ENCODE measurements around the gene NHLRC4.

DNA sequence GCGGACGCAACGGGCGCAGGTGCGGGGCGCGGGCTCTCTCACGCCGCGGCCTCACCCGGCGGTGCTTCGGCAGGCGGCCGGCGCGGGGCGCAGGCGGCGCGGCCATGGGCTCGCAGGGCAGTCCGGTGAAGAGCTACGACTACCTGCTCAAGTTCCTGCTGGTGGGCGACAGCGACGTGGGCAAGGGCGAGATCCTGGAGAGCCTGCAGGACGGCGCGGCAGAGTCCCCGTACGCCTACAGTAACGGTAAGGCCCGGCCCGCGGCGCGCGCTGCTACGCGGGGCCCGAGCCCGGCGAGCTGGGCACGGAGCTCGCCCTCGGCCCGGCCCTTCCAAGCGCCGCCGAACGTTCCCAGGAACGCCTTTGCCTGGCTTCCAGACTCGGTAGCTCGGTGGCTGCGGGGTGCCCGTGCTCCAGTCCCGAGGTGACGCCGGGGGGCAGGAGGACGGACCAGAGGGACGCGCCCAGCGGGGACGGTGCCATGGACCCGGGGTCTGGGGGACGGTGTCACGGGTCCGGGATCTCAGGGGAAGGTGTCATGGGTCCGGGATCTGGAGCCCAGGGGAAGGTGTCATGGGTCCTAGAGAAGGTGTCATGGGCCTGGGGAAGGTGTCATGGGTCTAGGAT lies 23.5 kb downstream of the NHLRC4 start:
- TF ChIP-seq SP1 (CRISPR knock-in tag; IDR thresholded peaks at IDR 0.05), result no peak
- no peak for TF ChIP-seq NFE2 (IDR thresholded peaks at IDR 0.05; ENCODE audit: low read depth)
